Measurements from ENCODE around the gene CAPN9. TPM values are rescaled to one million over a fixed set of nuclear protein-coding genes. Genes with fewer than 3 reads are reported as not detected.
"Not testable (repeated sequence)": the region's sequence is repeated elsewhere in the genome, so short reads cannot be mapped to it uniquely, and the experiment has no call there.

CAPN9 gene
- total and polyA plus RNA-seq, 2 experiments from 2014 or later = 0.98 to 3.7 TPM

GRCh38 chr1:230713547-230713914, 33.7 kb upstream of the CAPN9 start:
- H3K27me3 ChIP-seq = no peaks in the 10 kb centered on the region
- TF ChIP-seq CTCF (IDR thresholded peaks at IDR 0.05; ENCODE audit: poor library complexity) = no peak
- no peak for TF ChIP-seq EZH2phosphoT487 (IDR thresholded peaks at IDR 0.05; ENCODE audit: low read depth, severe bottlenecking, unreplicated experiment)
- no peak for TF ChIP-seq EZH2 (IDR thresholded peaks at IDR 0.05; ENCODE audit: borderline replicate concordance)
- no peak overlapping the region for H3K4me3 ChIP-seq
- 87% methylated on average over 8 of the region's 8 CpGs for WGBS (ENCODE audit: low lambda C conversion rate, missing lambda C conversion rate)
- peak overlapping the region; percentile 80 for H3K27ac ChIP-seq
- peaks cover 5% of the 10 kb centered on the region for H3K79me2 ChIP-seq
- no peaks in the 10 kb centered on the region for H4K20me1 ChIP-seq (ENCODE audit: insufficient read depth, poor library complexity, severe bottlenecking)
- H2AFZ ChIP-seq = no peak overlapping the region
- peak overlapping the region; percentile 55 for H3K4me2 ChIP-seq
- DNase-seq (ENCODE audit: low spot score) = no peak
- H3K9me2 ChIP-seq (replicated peaks; ENCODE audit: insufficient read depth) = no peaks in the 10 kb centered on the region
- H3K4me1 ChIP-seq (ENCODE audit: insufficient read depth) = peaks cover 27% of the 10 kb centered on the region
- H3K9me3 ChIP-seq (ENCODE audit: low read depth) = no peaks in the 10 kb centered on the region
- no peaks in the 10 kb centered on the region for H3K36me3 ChIP-seq (replicated peaks; ENCODE audit: insufficient read depth, low read depth)

GRCh38 chr1:230713915-230714764, 33.0 kb upstream of the CAPN9 start, which contains the start of gene AGT:
AGT (minus strand) TSS chr1:230714122; CDS start chr1:230710823, 3,299 bp downstream.
- peak within 1 kb of the TSS; percentile 80 for H3K27ac ChIP-seq
- TF ChIP-seq EZH2 (IDR thresholded peaks at IDR 0.05; ENCODE audit: borderline replicate concordance) (no peak), EZH2phosphoT487 (IDR thresholded peaks at IDR 0.05; ENCODE audit: low read depth, severe bottlenecking, unreplicated experiment) (no peak), CTCF (IDR thresholded peaks at IDR 0.05; ENCODE audit: poor library complexity) (no peak)
- H3K27me3 ChIP-seq = no peaks in the 10 kb centered on the region
- peaks cover 23% of the 10 kb centered on the region for H3K4me1 ChIP-seq (ENCODE audit: insufficient read depth)
- H3K79me2 ChIP-seq = peaks cover 5% of the 10 kb centered on the region
- H2AFZ ChIP-seq = no peak within 1 kb of the TSS
- H3K9me2 ChIP-seq (replicated peaks; ENCODE audit: insufficient read depth) = no peaks in the 10 kb centered on the region
- no peaks in the 10 kb centered on the region for H3K36me3 ChIP-seq (replicated peaks; ENCODE audit: insufficient read depth, low read depth)
- peak; percentile 77 for DNase-seq (ENCODE audit: low spot score)
- no peaks in the 10 kb centered on the region for H4K20me1 ChIP-seq (ENCODE audit: insufficient read depth, poor library complexity, severe bottlenecking)
- 31% methylated on average over 24 of the region's 24 CpGs for WGBS (ENCODE audit: low lambda C conversion rate, missing lambda C conversion rate)
- peak within 1 kb of the TSS; percentile 55 for H3K4me2 ChIP-seq
- no peaks in the 10 kb centered on the region for H3K9me3 ChIP-seq (ENCODE audit: low read depth)
- no peak within 1 kb of the TSS for H3K4me3 ChIP-seq

GRCh38 chr1:230715510-230715909, 31.7 kb upstream of the CAPN9 start:
- DNase-seq (ENCODE audit: low spot score) = no peak
- Histone ChIP-seq H3K4me1 (ENCODE audit: insufficient read depth) (peaks cover 23% of the 10 kb centered on the region), H2AFZ (no peak overlapping the region), H3K4me3 (no peak overlapping the region), H4K20me1 (ENCODE audit: insufficient read depth, poor library complexity, severe bottlenecking) (no peaks in the 10 kb centered on the region), H3K9me2 (replicated peaks; ENCODE audit: insufficient read depth) (no peaks in the 10 kb centered on the region), H3K27ac (peak overlapping the region; percentile 80), H3K36me3 (replicated peaks; ENCODE audit: insufficient read depth, low read depth) (no peaks in the 10 kb centered on the region), H3K79me2 (peaks cover 5% of the 10 kb centered on the region), H3K27me3 (no peaks in the 10 kb centered on the region), H3K9me3 (ENCODE audit: low read depth) (no peaks in the 10 kb centered on the region), H3K4me2 (no peak overlapping the region)
- 56% methylated on average over 3 of the region's 3 CpGs for WGBS (ENCODE audit: low lambda C conversion rate, missing lambda C conversion rate)
- TF ChIP-seq CTCF (IDR thresholded peaks at IDR 0.05; ENCODE audit: poor library complexity) (peak; percentile 15), EZH2 (IDR thresholded peaks at IDR 0.05; ENCODE audit: borderline replicate concordance) (no peak)

- H3K4me3 ChIP-seq; H4K20me1 ChIP-seq (ENCODE audit: insufficient read depth, poor library complexity, severe bottlenecking); H3K4me2 ChIP-seq; H3K36me3 ChIP-seq (replicated peaks; ENCODE audit: insufficient read depth, low read depth); H3K27me3 ChIP-seq; H3K79me2 ChIP-seq; H3K9me2 ChIP-seq (replicated peaks; ENCODE audit: insufficient read depth); H2AFZ ChIP-seq; H3K9me3 ChIP-seq (ENCODE audit: low read depth); DNase-seq (ENCODE audit: low spot score): not testable (repeated sequence)
- H3K4me1 ChIP-seq (ENCODE audit: insufficient read depth) = peaks cover 23% of the 10 kb centered on the region
- peak overlapping the region; percentile 80 for H3K27ac ChIP-seq
- 57% methylated on average over 3 of the region's 3 CpGs for WGBS (ENCODE audit: low lambda C conversion rate, missing lambda C conversion rate)
These were observed 30.7 kb upstream of the CAPN9 start for GRCh38 chr1:230716453-230716852.

Measured in hepatocyte (in vitro differentiated cells).